Activated naive CD8-positive, alpha-beta T cell treated with anti-CD3 and anti-CD28 coated beads, Interleukin-2, amount 50 U/mL, for 24 hours (primary cell): ENCODE measurements around the gene SLC38A10.
A peak's percentile ranks its signal among the peaks of the same experiment; 100 is the strongest.
"Not testable (repeated sequence)": the region's sequence is repeated elsewhere in the genome, so short reads cannot be mapped to it uniquely, and the experiment has no call there.

Experiments used
- ATAC-seq: fragments of 150-1000 bp; cut with Tn5 transposase; one replicate; pipeline ENCODE4 v1.10.0; 2021
- DNase-seq: peaks from one replicate; pipeline ENCODE4 v3.0.0; 2021
- H3K27ac Mint-ChIP-seq: one replicate; pipeline ENCODE4 v1.8.0; 2021; ENCODE audit warnings: mild to moderate bottlenecking, mixed read lengths
- H3K27me3 Mint-ChIP-seq: one replicate; pipeline ENCODE4 v1.8.0; 2021; ENCODE audit warnings: mixed read lengths
- H3K36me3 Mint-ChIP-seq: one replicate; pipeline ENCODE4 v1.8.0; 2021; ENCODE audit warnings: low read depth, mixed read lengths
- H3K4me1 Mint-ChIP-seq: one replicate; pipeline ENCODE4 v1.8.0; 2021; ENCODE audit warnings: mixed read lengths
- H3K4me3 Mint-ChIP-seq: one replicate; pipeline ENCODE4 v1.8.0; 2021; ENCODE audit warnings: mild to moderate bottlenecking, moderate library complexity, mixed read lengths
- H3K9me3 Mint-ChIP-seq: one replicate; pipeline ENCODE4 v1.8.0; 2021; ENCODE audit warnings: mixed read lengths

The SLC38A10 gene

GRCh38 chr17:81228834-81229665, 66.1 kb downstream of the SLC38A10 start:
- ATAC-seq (no peak), DNase-seq (no peak)
- Mint-ChIP-seq H3K27ac (no peak overlapping the region), H3K4me1 (peaks cover 6% of the 10 kb centered on the region), H3K36me3 (peaks cover 11% of the 10 kb centered on the region), H3K4me3 (no peak overlapping the region), H3K27me3 (no peaks in the 10 kb centered on the region), H3K9me3 (no peaks in the 10 kb centered on the region)

- Mint-ChIP-seq H3K9me3 (no peaks in the 10 kb centered on the region), H3K27ac (no peak overlapping the region), H3K4me3 (no peak overlapping the region), H3K27me3 (no peaks in the 10 kb centered on the region), H3K4me1 (peaks cover 12% of the 10 kb centered on the region), H3K36me3 (peaks cover 11% of the 10 kb centered on the region)
- DNase-seq (no peak), ATAC-seq (no peak)
Observed at GRCh38 chr17:81228420-81228819, 66.7 kb downstream of the SLC38A10 start.

- not testable (repeated sequence) for ATAC-seq, DNase-seq, H3K9me3 Mint-ChIP-seq, H3K4me3 Mint-ChIP-seq, H3K27me3 Mint-ChIP-seq
- peaks cover 14% of the 10 kb centered on the region for H3K4me1 Mint-ChIP-seq
- H3K27ac Mint-ChIP-seq = peak overlapping the region; percentile 12
- H3K36me3 Mint-ChIP-seq = peaks cover 11% of the 10 kb centered on the region
Observed at GRCh38 chr17:81227630-81228029, 67.5 kb downstream of the SLC38A10 start.

- Mint-ChIP-seq H3K27me3 (no peaks in the 10 kb centered on the region), H3K9me3 (no peaks in the 10 kb centered on the region), H3K4me3 (peak overlapping the region; percentile 79), H3K27ac (peak overlapping the region; percentile 84), H3K36me3 (no peaks in the 10 kb centered on the region), H3K4me1 (peaks cover 19% of the 10 kb centered on the region)
- DNase-seq (no peak), ATAC-seq (no peak)
Observed at GRCh38 chr17:81223762-81224130, 71.4 kb downstream of the SLC38A10 start.

GRCh38 chr17:81222906-81223761, 72.0 kb downstream of the SLC38A10 start, which contains the start of gene CEP131:
TSS of gene CEP131 (minus strand) at chr17:81222965. CDS start at chr17:81220056, 2,909 bp downstream.
- peak; percentile 98 for ATAC-seq
- Mint-ChIP-seq H3K9me3 (no peaks in the 10 kb centered on the region), H3K4me3 (peak within 1 kb of the TSS; percentile 79), H3K4me1 (peaks cover 19% of the 10 kb centered on the region), H3K27ac (peak within 1 kb of the TSS; percentile 84), H3K27me3 (no peaks in the 10 kb centered on the region), H3K36me3 (no peaks in the 10 kb centered on the region)
- DNase-seq = peak; percentile 100

- Mint-ChIP-seq H3K27ac (no peak overlapping the region), H3K4me3 (peak overlapping the region; percentile 58), H3K36me3 (no peaks in the 10 kb centered on the region), H3K9me3 (no peaks in the 10 kb centered on the region), H3K4me1 (peaks cover 15% of the 10 kb centered on the region), H3K27me3 (no peaks in the 10 kb centered on the region)
- ATAC-seq = no peak
- no peak for DNase-seq
Observed at GRCh38 chr17:81222620-81222905, 72.5 kb downstream of the SLC38A10 start.

GRCh38 chr17:81221842-81222619, 73.1 kb downstream of the SLC38A10 start:
- Mint-ChIP-seq H3K36me3 (no peaks in the 10 kb centered on the region), H3K4me3 (peak overlapping the region; percentile 58), H3K27me3 (no peaks in the 10 kb centered on the region), H3K9me3 (no peaks in the 10 kb centered on the region), H3K27ac (no peak overlapping the region), H3K4me1 (peaks cover 14% of the 10 kb centered on the region)
- no peak for ATAC-seq
- DNase-seq = no peak

GRCh38 chr17:81221371-81221841, 73.7 kb downstream of the SLC38A10 start:
- H3K27me3 Mint-ChIP-seq = no peaks in the 10 kb centered on the region
- H3K36me3 Mint-ChIP-seq = no peaks in the 10 kb centered on the region
- peak overlapping the region; percentile 58 for H3K4me3 Mint-ChIP-seq
- peaks cover 14% of the 10 kb centered on the region for H3K4me1 Mint-ChIP-seq
- H3K9me3 Mint-ChIP-seq = no peaks in the 10 kb centered on the region
- ATAC-seq (no peak), DNase-seq (no peak)
- no peak overlapping the region for H3K27ac Mint-ChIP-seq

- DNase-seq = no peak
- ATAC-seq = no peak
Observed at GRCh38 chr17:81219476-81220180, 75.5 kb downstream of the SLC38A10 start.

GRCh38 chr17:81218991-81219390, 76.1 kb downstream of the SLC38A10 start:
- no peaks in the 10 kb centered on the region for H3K36me3 Mint-ChIP-seq
- H3K4me1 Mint-ChIP-seq = peaks cover 12% of the 10 kb centered on the region
- ATAC-seq = no peak
- no peak for DNase-seq
- H3K4me3 Mint-ChIP-seq = no peak overlapping the region
- no peaks in the 10 kb centered on the region for H3K9me3 Mint-ChIP-seq
- no peak overlapping the region for H3K27ac Mint-ChIP-seq
- H3K27me3 Mint-ChIP-seq = no peaks in the 10 kb centered on the region

More at GRCh38 chr17:81219476-81220180, 75.5 kb downstream of the SLC38A10 start:
- Mint-ChIP-seq H3K36me3 (no peaks in the 10 kb centered on the region), H3K27ac (no peak overlapping the region), H3K4me3 (no peak overlapping the region), H3K9me3 (no peaks in the 10 kb centered on the region), H3K4me1 (peaks cover 14% of the 10 kb centered on the region), H3K27me3 (no peaks in the 10 kb centered on the region)

GRCh38 chr17:81218459-81218858, 76.6 kb downstream of the SLC38A10 start:
- no peak overlapping the region for H3K4me3 Mint-ChIP-seq
- H3K9me3 Mint-ChIP-seq = no peaks in the 10 kb centered on the region
- no peaks in the 10 kb centered on the region for H3K36me3 Mint-ChIP-seq
- peaks cover 7% of the 10 kb centered on the region for H3K4me1 Mint-ChIP-seq
- DNase-seq (no peak), ATAC-seq (no peak)
- no peaks in the 10 kb centered on the region for H3K27me3 Mint-ChIP-seq
- H3K27ac Mint-ChIP-seq = no peak overlapping the region

- peaks cover 5% of the 10 kb centered on the region for H3K4me1 Mint-ChIP-seq
- no peaks in the 10 kb centered on the region for H3K36me3 Mint-ChIP-seq
- H3K27me3 Mint-ChIP-seq = no peaks in the 10 kb centered on the region
- H3K9me3 Mint-ChIP-seq = no peaks in the 10 kb centered on the region
- H3K4me3 Mint-ChIP-seq = no peak overlapping the region
- ATAC-seq = no peak
- no peak for DNase-seq
- no peak overlapping the region for H3K27ac Mint-ChIP-seq
Observed at GRCh38 chr17:81217491-81217890, 77.6 kb downstream of the SLC38A10 start.

- Mint-ChIP-seq H3K9me3 (no peaks in the 10 kb centered on the region), H3K4me1 (no peaks in the 10 kb centered on the region), H3K36me3 (no peaks in the 10 kb centered on the region), H3K27me3 (no peaks in the 10 kb centered on the region), H3K27ac (no peak overlapping the region), H3K4me3 (no peak overlapping the region)
- ATAC-seq (no peak), DNase-seq (no peak)
Observed at GRCh38 chr17:81213978-81214377, 81.1 kb downstream of the SLC38A10 start.

GRCh38 chr17:81212365-81212764, 82.7 kb downstream of the SLC38A10 start:
- Mint-ChIP-seq H3K27me3 (no peaks in the 10 kb centered on the region), H3K27ac (no peak overlapping the region), H3K4me3 (no peak overlapping the region), H3K4me1 (no peaks in the 10 kb centered on the region), H3K9me3 (no peaks in the 10 kb centered on the region), H3K36me3 (no peaks in the 10 kb centered on the region)
- DNase-seq (no peak), ATAC-seq (no peak)
